SK-MEL-5 (cell line): ENCODE measurements around the gene SF3B5. TPM values are rescaled to one million over a fixed set of nuclear protein-coding genes. Genes with fewer than 3 reads are reported as not detected.
A peak's percentile ranks its signal among the peaks of the same experiment; 100 is the strongest.

Experiments used
- DNase-seq: peaks from one replicate; pipeline ENCODE4 v3.0.0-alpha.2; 2016; ENCODE audit warnings: low read depth, low spot score
- in situ Hi-C: cut with HindIII; loops from 2 replicates; pipeline ENCODE4 v1.10.0; 2016; ENCODE audit warnings: low sequenced_read_pairs, high pct_unique_total_duplicates, low pct_unique_long_range_greater_than_20kb
- total RNA-seq: library from RNA; depleted of rRNA; stranded (reverse); fragments of >200 nt; shearing (Covaris generic); gene quantifications from 2 replicates; pipeline ENCODE4 v1.2.3, GENCODE V29; 2014

Gene SF3B5
- total RNA-seq, 1 experiment from 2014 or later, result 99.2 TPM

GRCh38 chr6:144075187-144075586 lies 20.2 kb downstream of the SF3B5 start:
- in situ Hi-C loops, result no loop called here

GRCh38 chr6:144073024-144073423 lies 22.3 kb downstream of the SF3B5 start:
- no peak for DNase-seq
- in situ Hi-C loops, result no loop called here

More at GRCh38 chr6:144075187-144075586, 20.2 kb downstream of the SF3B5 start:
- DNase-seq, result no peak

- in situ Hi-C loops, result no loop called here
- no peak for DNase-seq
Measured at GRCh38 chr6:144069506-144069905, 25.9 kb downstream of the SF3B5 start.

GRCh38 chr6:144068794-144069193 lies 26.6 kb downstream of the SF3B5 start:
- in situ Hi-C loops, result no loop called here
- DNase-seq, result no peak

GRCh38 chr6:144066741-144067484 lies 28.5 kb downstream of the SF3B5 start:
- in situ Hi-C loops, result no loop called here
- DNase-seq, result no peak

GRCh38 chr6:144066255-144066654 lies 29.1 kb downstream of the SF3B5 start:
- in situ Hi-C loops, result no loop called here
- DNase-seq, result no peak

GRCh38 chr6:144065213-144065660 lies 30.1 kb downstream of the SF3B5 start:
- no peak for DNase-seq
- in situ Hi-C loops, result no loop called here

- DNase-seq, result no peak
- in situ Hi-C loops, result no loop called here
Measured at GRCh38 chr6:144064402-144065212, 30.8 kb downstream of the SF3B5 start.

GRCh38 chr6:144063744-144064401 lies 31.5 kb downstream of the SF3B5 start:
- DNase-seq, result peak; percentile 18
- in situ Hi-C loops, result no loop called here

- no peak for DNase-seq
- in situ Hi-C loops, result no loop called here
Measured at GRCh38 chr6:144063246-144063743, 32.1 kb downstream of the SF3B5 start.

- DNase-seq, result no peak
- in situ Hi-C loops, result no loop called here
Measured at GRCh38 chr6:144062786-144063185, 32.6 kb downstream of the SF3B5 start.

- DNase-seq, result no peak
- in situ Hi-C loops, result no loop called here
Measured at GRCh38 chr6:144059139-144059538, 36.2 kb downstream of the SF3B5 start.

- DNase-seq, result no peak
- in situ Hi-C loops, result no loop called here
Measured at GRCh38 chr6:144055121-144055931, 40.0 kb downstream of the SF3B5 start.

GRCh38 chr6:144053601-144054000 lies 41.8 kb downstream of the SF3B5 start:
- DNase-seq, result no peak
- in situ Hi-C loops, result no loop called here

GRCh38 chr6:144052488-144052887 lies 42.9 kb downstream of the SF3B5 start:
- in situ Hi-C loops, result no loop called here
- no peak for DNase-seq

GRCh38 chr6:144049386-144049785 lies 46.0 kb downstream of the SF3B5 start:
- DNase-seq, result no peak
- in situ Hi-C loops, result no loop called here

GRCh38 chr6:144047688-144048087 lies 47.7 kb downstream of the SF3B5 start:
- in situ Hi-C loops, result no loop called here
- no peak for DNase-seq
